ENCODE measurements around the gene RPGR.

Gene RPGR

DNA sequence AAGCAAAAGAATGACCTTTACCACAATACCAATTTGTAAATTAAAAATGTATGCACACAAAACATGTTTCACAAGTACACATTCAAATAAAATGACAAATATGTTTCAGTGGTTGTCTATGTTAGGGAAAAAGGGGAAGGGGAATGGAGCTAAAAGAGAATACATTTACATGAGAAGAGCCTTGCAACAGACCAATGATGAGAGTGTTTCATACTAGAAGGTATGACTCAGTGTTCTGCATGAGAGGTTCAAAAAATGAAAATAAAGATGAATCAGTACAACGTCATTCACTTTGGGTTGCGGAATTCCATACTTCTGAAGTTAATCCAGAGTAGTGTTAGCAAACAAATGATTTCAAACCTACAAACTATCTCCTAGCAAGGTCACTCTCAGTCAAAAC, 51.7 kb downstream of the RPGR start:
- Histone ChIP-seq H2AFZ (ENCODE audit: low read length) (no peak overlapping the region), H3K36me3 (ENCODE audit: insufficient read depth, low read length) (no peaks in the 10 kb centered on the region), H3K4me1 (ENCODE audit: insufficient read depth, low read length, severe bottlenecking) (no peaks in the 10 kb centered on the region), H3K9me3 (ENCODE audit: low read length) (no peaks in the 10 kb centered on the region), H3K79me2 (ENCODE audit: insufficient read depth, low read length) (no peaks in the 10 kb centered on the region), H4K20me1 (ENCODE audit: insufficient read depth, low read length) (no peaks in the 10 kb centered on the region), H3K9me2 (ENCODE audit: low read depth, low read length) (no peaks in the 10 kb centered on the region), H3K4me2 (ENCODE audit: low read length) (no peak overlapping the region), H3F3A (ENCODE audit: insufficient read depth, low read length) (no peaks in the 10 kb centered on the region), H3K27ac (ENCODE audit: low read depth, low read length, poor library complexity, severe bottlenecking) (no peak overlapping the region), H3K9ac (ENCODE audit: low read length) (no peak overlapping the region), H3K4me3 (ENCODE audit: low read depth, low read length, poor library complexity, severe bottlenecking) (no peak overlapping the region), H3K27me3 (ENCODE audit: insufficient read depth, low read length) (no peaks in the 10 kb centered on the region)
- TF ChIP-seq EZH2 (IDR thresholded peaks at IDR 0.05; ENCODE audit: borderline replicate concordance, low read length), result no peak
- TF ChIP-seq, protein P1, sequence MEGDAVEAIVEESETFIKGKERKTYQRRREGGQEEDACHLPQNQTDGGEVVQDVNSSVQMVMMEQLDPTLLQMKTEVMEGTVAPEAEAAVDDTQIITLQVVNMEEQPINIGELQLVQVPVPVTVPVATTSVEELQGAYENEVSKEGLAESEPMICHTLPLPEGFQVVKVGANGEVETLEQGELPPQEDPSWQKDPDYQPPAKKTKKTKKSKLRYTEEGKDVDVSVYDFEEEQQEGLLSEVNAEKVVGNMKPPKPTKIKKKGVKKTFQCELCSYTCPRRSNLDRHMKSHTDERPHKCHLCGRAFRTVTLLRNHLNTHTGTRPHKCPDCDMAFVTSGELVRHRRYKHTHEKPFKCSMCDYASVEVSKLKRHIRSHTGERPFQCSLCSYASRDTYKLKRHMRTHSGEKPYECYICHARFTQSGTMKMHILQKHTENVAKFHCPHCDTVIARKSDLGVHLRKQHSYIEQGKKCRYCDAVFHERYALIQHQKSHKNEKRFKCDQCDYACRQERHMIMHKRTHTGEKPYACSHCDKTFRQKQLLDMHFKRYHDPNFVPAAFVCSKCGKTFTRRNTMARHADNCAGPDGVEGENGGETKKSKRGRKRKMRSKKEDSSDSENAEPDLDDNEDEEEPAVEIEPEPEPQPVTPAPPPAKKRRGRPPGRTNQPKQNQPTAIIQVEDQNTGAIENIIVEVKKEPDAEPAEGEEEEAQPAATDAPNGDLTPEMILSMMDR (IDR thresholded peaks at IDR 0.05; ENCODE audit: low read length), result no peak

DNA sequence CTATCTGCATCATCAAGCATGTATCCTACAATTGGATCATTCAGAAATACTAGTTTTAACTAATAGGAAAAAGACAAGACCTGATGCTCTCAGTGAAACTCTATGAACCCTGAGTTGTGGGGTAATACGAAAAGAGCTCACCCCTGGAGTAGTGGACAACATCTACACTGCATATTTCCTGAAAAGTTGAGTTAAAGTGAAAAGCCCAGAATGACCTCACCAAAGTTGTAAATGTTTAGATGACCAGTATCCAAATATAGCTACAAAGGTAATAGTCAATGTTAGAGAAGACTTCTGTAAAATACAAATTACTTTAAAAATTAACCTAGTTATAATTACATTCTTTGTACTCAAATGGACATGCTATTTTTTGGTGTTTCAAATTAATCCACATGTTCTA, 53.9 kb downstream of the RPGR start:
- no peaks in the 10 kb centered on the region for H3K79me2 ChIP-seq (ENCODE audit: insufficient read depth, low read length)
- H3K9me2 ChIP-seq (ENCODE audit: low read depth, low read length), result no peaks in the 10 kb centered on the region
- no peak overlapping the region for H2AFZ ChIP-seq (ENCODE audit: low read length)
- H3K9ac ChIP-seq (ENCODE audit: low read length), result no peak overlapping the region
- H3F3A ChIP-seq (ENCODE audit: insufficient read depth, low read length), result no peaks in the 10 kb centered on the region
- no peaks in the 10 kb centered on the region for H3K4me1 ChIP-seq (ENCODE audit: insufficient read depth, low read length, severe bottlenecking)
- no peak overlapping the region for H3K4me2 ChIP-seq (ENCODE audit: low read length)
- H3K9me3 ChIP-seq (ENCODE audit: low read length), result no peaks in the 10 kb centered on the region
- TF ChIP-seq, protein P1 (IDR thresholded peaks at IDR 0.05; ENCODE audit: low read length), result no peak
- TF ChIP-seq EZH2 (IDR thresholded peaks at IDR 0.05; ENCODE audit: borderline replicate concordance, low read length), result no peak
- no peaks in the 10 kb centered on the region for H4K20me1 ChIP-seq (ENCODE audit: insufficient read depth, low read length)
- H3K27ac ChIP-seq (ENCODE audit: low read depth, low read length, poor library complexity, severe bottlenecking), result no peak overlapping the region
- no peaks in the 10 kb centered on the region for H3K27me3 ChIP-seq (ENCODE audit: insufficient read depth, low read length)
- no peak overlapping the region for H3K4me3 ChIP-seq (ENCODE audit: low read depth, low read length, poor library complexity, severe bottlenecking)
- no peaks in the 10 kb centered on the region for H3K36me3 ChIP-seq (ENCODE audit: insufficient read depth, low read length)

DNA sequence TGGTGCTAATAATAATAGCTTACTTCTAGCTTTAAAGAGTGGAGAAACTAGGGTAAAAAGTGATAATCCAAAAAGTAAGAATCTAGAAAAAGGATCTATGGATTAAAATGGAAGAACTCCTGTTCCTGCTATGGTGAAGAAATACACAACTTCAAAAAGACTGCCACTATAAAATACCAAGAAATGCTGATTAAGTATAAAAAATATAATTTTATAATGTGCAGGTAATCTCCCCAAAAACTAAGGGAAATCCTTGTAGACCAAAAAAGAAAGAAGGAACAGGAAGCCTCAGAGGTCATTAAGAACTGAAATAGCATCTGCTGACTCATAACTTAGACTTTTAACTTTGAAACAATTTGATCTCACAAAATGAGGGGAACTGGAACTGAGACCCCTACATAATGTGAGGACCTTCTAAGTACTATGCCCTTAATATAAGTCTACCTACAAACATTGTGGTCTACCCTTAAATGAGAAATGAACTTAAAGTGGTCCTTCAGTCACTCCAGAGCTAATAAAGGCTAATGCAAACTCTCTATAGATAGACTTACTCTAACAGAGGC, 56.1 kb downstream of the RPGR start:
- Histone ChIP-seq H4K20me1 (ENCODE audit: insufficient read depth, low read length) (no peaks in the 10 kb centered on the region), H3K9me2 (ENCODE audit: low read depth, low read length) (no peaks in the 10 kb centered on the region), H3K36me3 (ENCODE audit: insufficient read depth, low read length) (no peaks in the 10 kb centered on the region), H3K27me3 (ENCODE audit: insufficient read depth, low read length) (no peaks in the 10 kb centered on the region), H3K4me3 (ENCODE audit: low read depth, low read length, poor library complexity, severe bottlenecking) (no peak overlapping the region), H3K27ac (ENCODE audit: low read depth, low read length, poor library complexity, severe bottlenecking) (no peak overlapping the region), H2AFZ (ENCODE audit: low read length) (no peak overlapping the region), H3K4me2 (ENCODE audit: low read length) (no peak overlapping the region), H3K9me3 (ENCODE audit: low read length) (no peaks in the 10 kb centered on the region), H3K9ac (ENCODE audit: low read length) (no peak overlapping the region), H3K79me2 (ENCODE audit: insufficient read depth, low read length) (no peaks in the 10 kb centered on the region), H3F3A (ENCODE audit: insufficient read depth, low read length) (no peaks in the 10 kb centered on the region), H3K4me1 (ENCODE audit: insufficient read depth, low read length, severe bottlenecking) (no peaks in the 10 kb centered on the region)
- no peak for TF ChIP-seq EZH2 (IDR thresholded peaks at IDR 0.05; ENCODE audit: borderline replicate concordance, low read length)
- TF ChIP-seq, protein P1 (IDR thresholded peaks at IDR 0.05; ENCODE audit: low read length), result no peak

Data from OCI-LY1 (cell line).